CD4-positive, alpha-beta T cell treated with Interleukin-17A for 4 hours (primary cell): ENCODE measurements around the gene NONO.
"Not testable (repeated sequence)": the region's sequence is repeated elsewhere in the genome, so short reads cannot be mapped to it uniquely, and the experiment has no call there.

Source experiments
- DNase-seq: peaks from one replicate; pipeline ENCODE4 v3.0.0-alpha.2; 2020; ENCODE audit warnings: mixed read lengths

NONO gene

GRCh38 chrX:71292669-71293365 is 9.4 kb downstream of the NONO start:
- no peak for DNase-seq

- no peak for DNase-seq
These were observed 13.4 kb downstream of the NONO start for GRCh38 chrX:71296806-71297205.

GRCh38 chrX:71298119-71298518 is 14.7 kb downstream of the NONO start:
- DNase-seq, result no peak

GRCh38 chrX:71300064-71300463 is 16.6 kb downstream of the NONO start:
- not testable (repeated sequence) for DNase-seq

- not testable (repeated sequence) for DNase-seq
These were observed 17.1 kb downstream of the NONO start for GRCh38 chrX:71300495-71300894.

- DNase-seq, result no peak
These were observed 17.9 kb downstream of the NONO start, which contains the start of gene ITGB1BP2 for GRCh38 chrX:71301195-71301924. TSS of gene ITGB1BP2 (plus strand) at chrX:71301750. CDS start at chrX:71301807, 57 bp downstream.

- DNase-seq, result no peak
These were observed 19.2 kb downstream of the NONO start for GRCh38 chrX:71302461-71303213.

- DNase-seq, result no peak
These were observed 21.1 kb downstream of the NONO start for GRCh38 chrX:71304561-71304960.

GRCh38 chrX:71315917-71316316 is 32.5 kb downstream of the NONO start:
- no peak for DNase-seq

- not testable (repeated sequence) for DNase-seq
These were observed 33.5 kb downstream of the NONO start for GRCh38 chrX:71316959-71317358.

GRCh38 chrX:71320126-71320525 is 36.7 kb downstream of the NONO start:
- DNase-seq, result no peak

GRCh38 chrX:71321731-71322130 is 38.3 kb downstream of the NONO start:
- no peak for DNase-seq

- DNase-seq, result not testable (repeated sequence)
These were observed 41.0 kb downstream of the NONO start for GRCh38 chrX:71324452-71324851.

GRCh38 chrX:71326394-71326793 is 43.0 kb downstream of the NONO start:
- no peak for DNase-seq

- not testable (repeated sequence) for DNase-seq
These were observed 65.8 kb downstream of the NONO start for GRCh38 chrX:71349151-71349665.

- not testable (repeated sequence) for DNase-seq
These were observed 66.4 kb downstream of the NONO start for GRCh38 chrX:71349867-71350266.
